ENCODE results near the gene BAZ1B.

GRCh38 chr7:73541722-73542121 is 19.6 kb upstream of the BAZ1B start:
- no peak for TF ChIP-seq POLR2A (IDR thresholded peaks at IDR 0.05)
- TF ChIP-seq CTCF (IDR thresholded peaks at IDR 0.05) = no peak

Data from body of pancreas (tissue), 4 donors.